GM19397 (cell line): ENCODE measurements around the gene SNRNP27.

Experiments used
- ATAC-seq: cut with Tn5 transposase; IDR thresholded peaks from one replicate; pipeline ENCODE4 v1.9.1; 2021; ENCODE audit warnings: mild to moderate bottlenecking, moderate library complexity; ENCODE audit not compliant: unreplicated experiment

Gene SNRNP27

GRCh38 chr2:69914950-69915945, 21.5 kb downstream of the SNRNP27 start, which contains the start of gene MXD1:
TSS of gene MXD1 (plus strand) at chr2:69915109. CDS start at chr2:69915331, 222 bp downstream.
- ATAC-seq = no peak

- ATAC-seq = no peak
These were observed 22.4 kb downstream of the SNRNP27 start for GRCh38 chr2:69916106-69916505.

GRCh38 chr2:69917852-69918251, 24.1 kb downstream of the SNRNP27 start:
- no peak for ATAC-seq

GRCh38 chr2:69918401-69918800, 24.6 kb downstream of the SNRNP27 start:
- ATAC-seq = no peak

GRCh38 chr2:69923116-69923515, 29.4 kb downstream of the SNRNP27 start:
- ATAC-seq = no peak

- ATAC-seq = no peak
These were observed 33.2 kb downstream of the SNRNP27 start for GRCh38 chr2:69926849-69927515.

GRCh38 chr2:69931832-69932595, 38.3 kb downstream of the SNRNP27 start:
- ATAC-seq = no peak

GRCh38 chr2:69932596-69932922, 38.8 kb downstream of the SNRNP27 start:
- no peak for ATAC-seq

- no peak for ATAC-seq
These were observed 39.6 kb downstream of the SNRNP27 start for GRCh38 chr2:69933254-69933828.

GRCh38 chr2:69933839-69934613, 40.3 kb downstream of the SNRNP27 start:
- ATAC-seq = no peak

GRCh38 chr2:69934614-69934908, 40.8 kb downstream of the SNRNP27 start:
- no peak for ATAC-seq

- ATAC-seq = no peak
These were observed 41.3 kb downstream of the SNRNP27 start for GRCh38 chr2:69935011-69935410.

GRCh38 chr2:69936906-69937305, 43.1 kb downstream of the SNRNP27 start:
- ATAC-seq = no peak

GRCh38 chr2:69937968-69938367, 44.2 kb downstream of the SNRNP27 start:
- ATAC-seq = no peak

GRCh38 chr2:69939722-69940121, 46.0 kb downstream of the SNRNP27 start:
- ATAC-seq = no peak

GRCh38 chr2:69940691-69941090, 46.9 kb downstream of the SNRNP27 start:
- ATAC-seq = no peak

- no peak for ATAC-seq
These were observed 49.5 kb downstream of the SNRNP27 start for GRCh38 chr2:69943000-69943842.

GRCh38 chr2:69943843-69944525, 50.2 kb downstream of the SNRNP27 start:
- no peak for ATAC-seq

- ATAC-seq = no peak
These were observed 51.0 kb downstream of the SNRNP27 start for GRCh38 chr2:69944756-69945155.
